Progenitor cell of endocrine pancreas (in vitro differentiated cells): ENCODE measurements around the gene DNAJC3. TPM values are rescaled to one million over a fixed set of nuclear protein-coding genes. Genes with fewer than 3 reads are reported as not detected.
"Not testable (repeated sequence)": the region's sequence is repeated elsewhere in the genome, so short reads cannot be mapped to it uniquely, and the experiment has no call there.

Experiments
- DNase-seq: peaks from one replicate; pipeline ENCODE4 v3.0.0; 2021; ENCODE audit warnings: low spot score; ENCODE audit not compliant: unreplicated experiment
- H3K27ac Mint-ChIP-seq: 2 replicates; pipeline ENCODE4 v1.8.0; 2021; ENCODE audit warnings: mild to moderate bottlenecking, moderate library complexity, mixed read lengths
- H3K27me3 Mint-ChIP-seq: 2 replicates; pipeline ENCODE4 v1.8.0; 2021; ENCODE audit warnings: mixed read lengths
- H3K36me3 Mint-ChIP-seq: 2 replicates; pipeline ENCODE4 v1.8.0; 2022; ENCODE audit warnings: mixed read lengths; ENCODE audit not compliant: insufficient read depth
- H3K4me1 Mint-ChIP-seq: 2 replicates; pipeline ENCODE4 v1.8.0; 2021; ENCODE audit warnings: low read depth, mixed read lengths
- H3K4me3 Mint-ChIP-seq: 2 replicates; pipeline ENCODE4 v1.8.0; 2021; ENCODE audit warnings: low read depth, mild to moderate bottlenecking, moderate library complexity, mixed read lengths
- H3K9me3 Mint-ChIP-seq: 2 replicates; pipeline ENCODE4 v1.8.0; 2021; ENCODE audit warnings: low read depth, mixed read lengths
- total RNA-seq: library from RNA; stranded (reverse); gene quantifications from 2 replicates; pipeline ENCODE4 v1.2.1, GENCODE V29; 2021
- TF ChIP-seq, protein P1 (sequence below): fragments of 200-600 bp; sonication (generic); IDR thresholded peaks from one replicate; pipeline ENCODE4 v1.5.0; 2021; ENCODE audit warnings: antibody characterized with exemption, mild to moderate bottlenecking; ENCODE audit not compliant: unreplicated experiment

Gene DNAJC3
- total RNA-seq, 1 donor from 2014 or later, result 31.7 TPM

DNA sequence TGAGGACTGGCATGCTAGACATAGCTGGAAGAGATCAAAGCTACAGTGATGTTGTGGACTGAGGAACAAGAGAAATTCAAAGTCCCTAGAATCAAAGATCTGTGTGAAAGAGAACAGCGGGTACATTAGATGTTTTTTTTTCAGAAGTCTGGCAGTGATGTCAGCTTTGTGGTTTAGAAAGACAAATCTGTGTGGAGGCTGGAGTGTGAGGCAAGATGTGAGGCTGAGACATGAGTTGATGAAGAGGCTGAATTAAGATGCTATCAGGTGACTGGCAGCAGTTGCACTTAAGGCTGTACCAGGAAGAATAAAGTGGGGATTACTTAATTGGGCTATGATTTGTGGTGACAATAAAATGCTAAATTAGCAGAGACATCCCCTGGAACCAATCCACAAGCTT, 46.5 kb downstream of the DNAJC3 start:
- Mint-ChIP-seq H3K27me3 (no peaks in the 10 kb centered on the region), H3K36me3 (peaks cover 25% of the 10 kb centered on the region)

DNA sequence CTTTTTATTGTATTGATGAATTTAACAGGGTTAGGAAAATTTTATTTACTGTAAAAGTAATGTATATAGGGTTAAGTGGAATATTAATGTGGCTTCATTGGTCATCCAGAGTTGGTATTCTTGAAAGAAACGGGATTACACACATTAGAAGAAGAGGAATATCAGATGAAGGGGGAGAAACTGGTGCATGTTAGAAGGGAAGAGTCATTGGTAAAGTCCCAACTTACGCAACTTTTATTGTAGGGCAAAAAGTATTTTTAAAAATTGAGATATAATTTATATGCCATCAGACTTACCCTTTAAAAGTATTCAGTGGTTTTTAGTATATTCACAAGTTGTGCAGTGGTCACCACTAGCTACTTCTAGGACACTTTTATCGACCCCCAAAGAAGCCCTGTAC, 47.3 kb downstream of the DNAJC3 start:
- H3K9me3 Mint-ChIP-seq, result peaks cover under 1% of the 10 kb centered on the region
- no peak overlapping the region for H3K4me3 Mint-ChIP-seq
- H3K4me1 Mint-ChIP-seq, result no peaks in the 10 kb centered on the region
- TF ChIP-seq, protein P1, sequence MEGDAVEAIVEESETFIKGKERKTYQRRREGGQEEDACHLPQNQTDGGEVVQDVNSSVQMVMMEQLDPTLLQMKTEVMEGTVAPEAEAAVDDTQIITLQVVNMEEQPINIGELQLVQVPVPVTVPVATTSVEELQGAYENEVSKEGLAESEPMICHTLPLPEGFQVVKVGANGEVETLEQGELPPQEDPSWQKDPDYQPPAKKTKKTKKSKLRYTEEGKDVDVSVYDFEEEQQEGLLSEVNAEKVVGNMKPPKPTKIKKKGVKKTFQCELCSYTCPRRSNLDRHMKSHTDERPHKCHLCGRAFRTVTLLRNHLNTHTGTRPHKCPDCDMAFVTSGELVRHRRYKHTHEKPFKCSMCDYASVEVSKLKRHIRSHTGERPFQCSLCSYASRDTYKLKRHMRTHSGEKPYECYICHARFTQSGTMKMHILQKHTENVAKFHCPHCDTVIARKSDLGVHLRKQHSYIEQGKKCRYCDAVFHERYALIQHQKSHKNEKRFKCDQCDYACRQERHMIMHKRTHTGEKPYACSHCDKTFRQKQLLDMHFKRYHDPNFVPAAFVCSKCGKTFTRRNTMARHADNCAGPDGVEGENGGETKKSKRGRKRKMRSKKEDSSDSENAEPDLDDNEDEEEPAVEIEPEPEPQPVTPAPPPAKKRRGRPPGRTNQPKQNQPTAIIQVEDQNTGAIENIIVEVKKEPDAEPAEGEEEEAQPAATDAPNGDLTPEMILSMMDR, result no peak
- no peaks in the 10 kb centered on the region for H3K27me3 Mint-ChIP-seq
- no peak overlapping the region for H3K27ac Mint-ChIP-seq
- peaks cover 25% of the 10 kb centered on the region for H3K36me3 Mint-ChIP-seq
- DNase-seq, result no peak

More for the DNA sequence above, 46.5 kb downstream of the DNAJC3 start:
- Mint-ChIP-seq H3K4me3 (no peak overlapping the region), H3K4me1 (no peaks in the 10 kb centered on the region), H3K9me3 (no peaks in the 10 kb centered on the region), H3K27ac (no peak overlapping the region)
- no peak for DNase-seq
- TF ChIP-seq, protein P1, result no peak

DNA sequence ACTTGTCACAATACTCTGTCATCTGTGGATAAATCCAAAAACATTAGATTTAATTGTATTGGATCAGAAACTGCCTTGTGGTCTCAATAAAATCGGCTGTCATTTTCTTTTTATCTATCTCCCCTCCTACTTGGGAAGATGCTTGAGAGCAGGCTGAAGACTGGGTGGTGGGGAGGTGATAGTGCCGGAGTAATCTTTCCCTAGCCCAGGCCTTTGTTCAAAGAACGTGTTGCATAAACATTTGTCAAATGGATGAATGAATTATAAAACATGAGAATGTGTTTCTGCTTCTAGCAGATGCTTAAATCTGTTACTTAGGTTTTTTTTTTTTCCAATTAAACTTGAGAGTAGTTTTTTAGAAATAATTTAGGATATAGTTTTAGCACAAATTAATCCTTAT, 49.9 kb downstream of the DNAJC3 start:
- Mint-ChIP-seq H3K36me3 (peaks cover 49% of the 10 kb centered on the region), H3K9me3 (peaks cover 25% of the 10 kb centered on the region), H3K27me3 (no peaks in the 10 kb centered on the region), H3K4me3 (no peak overlapping the region), H3K27ac (no peak overlapping the region), H3K4me1 (no peaks in the 10 kb centered on the region)
- TF ChIP-seq, protein P1, result no peak
- no peak for DNase-seq

DNA sequence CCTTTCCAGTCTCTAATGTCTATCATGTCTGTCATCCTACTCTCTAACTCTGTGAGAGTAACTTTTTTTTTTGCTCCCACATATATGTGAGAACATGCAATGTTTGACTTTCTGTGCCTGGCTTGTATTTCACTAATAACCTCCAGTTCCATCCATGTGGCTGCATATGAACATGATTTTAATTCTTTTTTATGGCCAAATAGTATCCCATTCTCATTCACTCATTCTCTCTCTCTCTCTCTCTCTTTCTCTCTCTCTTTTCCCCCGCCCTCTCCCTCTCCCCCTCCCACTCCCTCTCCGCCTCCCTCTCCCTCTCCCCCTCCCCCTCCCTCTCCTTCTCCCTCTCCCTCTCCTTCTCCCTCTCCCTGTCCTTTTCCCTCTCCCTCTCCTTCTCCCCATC, 52.0 kb downstream of the DNAJC3 start:
- H3K36me3 Mint-ChIP-seq, result peaks cover 60% of the 10 kb centered on the region
- TF ChIP-seq, protein P1, result no peak
- H3K27ac Mint-ChIP-seq, result no peak overlapping the region
- H3K27me3 Mint-ChIP-seq, result no peaks in the 10 kb centered on the region
- H3K4me1 Mint-ChIP-seq, result no peaks in the 10 kb centered on the region
- DNase-seq, result no peak
- H3K9me3 Mint-ChIP-seq, result peaks cover 41% of the 10 kb centered on the region
- H3K4me3 Mint-ChIP-seq, result no peak overlapping the region

DNA sequence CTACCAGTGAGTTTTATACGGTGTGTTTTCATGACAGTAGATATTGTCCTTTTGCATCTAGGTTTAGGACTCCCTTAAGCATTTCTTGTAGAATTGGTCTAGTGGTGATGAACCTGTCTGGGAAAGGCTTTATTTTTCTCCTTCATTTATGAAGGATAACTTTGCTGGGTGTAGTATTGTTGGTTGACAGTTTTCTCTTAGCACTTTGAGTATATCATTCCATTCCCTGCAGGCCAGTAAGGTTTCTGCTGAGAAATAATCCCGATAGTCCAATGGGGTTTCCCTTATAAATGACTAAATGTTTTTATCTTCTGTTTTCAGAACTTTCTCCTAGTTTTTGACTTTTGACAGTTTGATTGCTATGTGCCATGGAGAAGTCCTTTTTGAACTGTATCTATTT, 57.2 kb downstream of the DNAJC3 start:
- H3K9me3 Mint-ChIP-seq, result peaks cover 47% of the 10 kb centered on the region
- no peaks in the 10 kb centered on the region for H3K27me3 Mint-ChIP-seq
- H3K4me3 Mint-ChIP-seq, result no peak overlapping the region
- H3K4me1 Mint-ChIP-seq, result no peaks in the 10 kb centered on the region
- no peak overlapping the region for H3K27ac Mint-ChIP-seq
- H3K36me3 Mint-ChIP-seq, result peaks cover 46% of the 10 kb centered on the region
- TF ChIP-seq, protein P1, result no peak
- DNase-seq, result no peak

DNA sequence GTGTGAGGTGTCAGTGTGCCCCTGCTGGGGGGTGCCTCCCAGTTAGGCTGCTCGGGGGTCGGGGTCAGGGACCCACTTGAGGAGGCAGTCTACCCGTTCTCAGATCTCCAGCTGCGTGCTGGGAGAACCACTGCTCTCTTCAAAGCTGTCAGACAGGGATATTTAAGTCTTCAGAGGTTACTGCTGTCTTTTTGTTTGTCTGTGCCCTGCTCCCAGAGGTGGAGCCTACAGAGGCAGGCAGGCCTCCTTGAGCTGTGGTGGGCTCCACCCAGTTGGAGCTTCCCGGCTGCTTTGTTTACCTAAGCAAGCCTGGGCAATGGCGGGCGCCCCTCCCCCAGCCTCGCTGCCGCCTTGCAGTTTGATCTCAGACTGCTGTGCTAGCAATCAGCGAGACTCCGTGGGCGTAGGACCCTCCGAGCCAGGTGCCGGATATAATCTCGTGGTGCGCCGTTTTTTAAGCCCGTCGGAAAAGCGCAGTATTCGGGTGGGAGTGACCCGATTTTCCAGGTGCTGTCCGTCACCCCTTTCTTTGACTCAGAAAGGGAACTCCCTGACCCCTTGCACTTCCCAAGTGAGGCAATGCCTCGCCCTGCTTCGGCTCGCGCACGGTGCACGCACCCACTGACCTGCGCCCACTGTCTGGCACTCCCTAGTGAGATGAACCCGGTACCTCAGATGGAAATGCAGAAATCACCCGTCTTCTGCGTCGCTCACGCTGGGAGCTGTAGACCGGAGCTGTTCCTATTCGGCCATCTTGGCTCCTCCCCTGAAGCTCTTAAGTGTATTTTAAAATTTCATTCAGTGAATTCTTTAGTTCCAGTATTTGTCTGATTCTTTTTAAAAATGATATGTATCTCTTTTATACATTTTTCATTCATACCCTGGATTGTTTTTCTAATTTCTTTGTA, 63.4 kb downstream of the DNAJC3 start:
- Mint-ChIP-seq H3K4me3 (peak overlapping the region; percentile 71), H3K27ac (peak overlapping the region; percentile 44), H3K9me3 (peaks cover 14% of the 10 kb centered on the region)
- H3K4me1 Mint-ChIP-seq, H3K36me3 Mint-ChIP-seq, H3K27me3 Mint-ChIP-seq, DNase-seq: not testable (repeated sequence)
